ENCODE measurements around the gene IGFBP7.

GRCh38 chr4:57061395-57061794 is 48.8 kb downstream of the IGFBP7 start:
- TF ChIP-seq CTCF (conservative IDR thresholded peaks at IDR 0.05; ENCODE audit: low read length) (no peak), EZH2phosphoT487 (IDR thresholded peaks at IDR 0.05; ENCODE audit: borderline replicate concordance) (no peak)
